GM21619 (cell line): ENCODE results near the gene SDC1.

Experiments
- ATAC-seq: cut with Tn5 transposase; IDR thresholded peaks from one replicate; pipeline ENCODE4 v1.9.1; 2021; ENCODE audit not compliant: unreplicated experiment

The SDC1 gene

DNA sequence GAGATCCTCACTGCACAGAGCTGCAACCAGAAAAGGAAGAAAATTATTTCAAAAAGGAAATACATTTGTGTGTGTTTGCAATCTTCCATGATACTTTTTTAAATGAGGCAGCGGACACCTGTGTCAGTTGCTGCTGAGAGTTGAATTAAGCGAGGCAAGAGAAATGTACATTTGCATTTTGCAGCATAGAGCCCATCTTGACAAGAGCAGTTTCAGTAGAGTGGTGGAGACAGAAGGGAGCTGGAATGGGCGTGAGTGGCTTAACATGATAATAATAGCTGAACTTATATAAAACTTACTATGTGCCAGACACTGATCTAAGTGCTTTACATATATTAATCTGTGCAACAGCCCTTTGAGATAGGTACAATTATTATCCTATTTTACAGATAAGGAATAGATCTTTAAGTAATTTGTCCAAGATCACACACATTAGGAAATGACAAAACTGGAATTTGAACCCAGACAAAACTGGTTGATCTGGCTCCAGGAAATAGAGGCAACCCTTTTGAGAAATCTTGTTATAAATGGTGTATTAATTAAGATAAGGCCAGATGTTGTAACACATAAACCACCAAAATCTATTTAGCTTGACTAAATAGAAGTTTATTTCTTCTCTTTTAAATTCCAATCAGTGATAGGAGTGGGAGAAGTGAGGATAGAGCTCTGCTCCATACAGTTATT lies 68.7 kb downstream of the SDC1 start:
- no peak for ATAC-seq

DNA sequence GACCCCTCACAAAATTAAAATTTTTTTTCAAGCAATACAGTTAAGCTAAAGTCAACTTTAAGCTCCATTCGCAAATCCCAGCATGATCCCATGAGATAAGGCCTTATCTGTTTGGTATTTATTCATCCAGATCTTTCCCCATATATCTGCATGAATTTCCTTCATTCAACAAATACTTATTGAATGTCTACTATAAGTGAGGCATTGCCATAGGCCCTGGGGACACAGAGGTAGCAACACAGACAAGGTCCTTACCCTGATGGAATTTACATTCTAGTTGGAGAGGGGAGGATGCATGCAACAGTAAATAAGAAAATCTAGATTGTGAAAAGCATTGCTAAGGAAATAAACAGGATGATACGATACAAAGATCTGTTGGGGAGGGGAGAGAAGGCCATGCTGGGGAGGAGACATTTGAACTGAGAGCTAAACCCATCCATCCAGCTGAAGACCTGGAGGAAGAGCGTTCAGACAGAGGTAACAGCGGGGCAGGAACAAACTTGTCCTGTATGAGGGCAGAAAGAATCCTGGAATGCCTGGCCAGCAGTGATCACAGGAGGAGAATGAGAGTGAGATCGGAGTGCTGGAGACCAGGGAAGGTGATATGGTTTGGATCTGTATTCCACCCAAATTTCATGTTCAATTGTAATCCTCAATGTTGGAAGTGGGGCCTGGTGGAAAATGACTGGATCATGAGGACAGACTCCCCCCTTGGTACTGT lies 71.6 kb downstream of the SDC1 start:
- ATAC-seq, result no peak

DNA sequence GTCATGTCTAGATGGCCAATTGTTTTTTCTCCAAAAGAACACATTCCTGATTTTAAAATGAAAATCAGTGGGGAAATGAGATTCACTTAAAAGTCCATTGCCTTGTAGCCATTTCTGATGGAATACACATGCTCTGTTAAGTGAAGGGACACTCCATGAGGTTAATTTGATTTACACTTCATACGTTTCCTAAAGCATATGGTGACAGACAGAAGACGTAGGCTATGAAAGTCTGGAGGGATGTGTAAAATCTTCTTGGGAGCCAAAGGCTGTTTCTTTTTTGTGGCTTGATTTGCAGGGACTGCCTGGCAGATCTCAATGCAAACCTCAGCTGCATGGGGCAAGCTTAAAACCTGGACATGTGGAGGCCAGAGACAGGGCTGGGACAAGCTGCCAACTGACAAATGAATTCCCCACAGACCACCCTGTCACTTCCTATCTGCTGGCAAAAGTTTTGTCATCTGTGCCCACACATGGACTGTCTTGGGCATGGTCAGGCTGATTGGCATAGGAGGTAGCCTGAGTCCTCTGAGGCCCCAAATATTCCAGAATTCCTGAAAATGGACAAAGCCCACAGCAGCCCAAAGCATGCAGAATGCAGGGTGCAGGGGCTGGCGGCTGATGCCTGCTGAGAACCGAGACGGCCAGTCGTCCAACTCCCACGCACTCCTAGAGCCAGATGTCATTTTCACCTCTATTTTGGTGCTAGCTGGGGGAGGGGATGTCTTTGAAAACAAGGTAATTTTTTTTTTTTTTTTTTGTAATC lies 73.9 kb downstream of the SDC1 start:
- ATAC-seq, result no peak
